ENCODE measurements around the gene CX3CL1. TPM values are rescaled to one million over a fixed set of nuclear protein-coding genes. Genes with fewer than 3 reads are reported as not detected.

Gene CX3CL1
- total RNA-seq, 1 donor, result not detected

DNA sequence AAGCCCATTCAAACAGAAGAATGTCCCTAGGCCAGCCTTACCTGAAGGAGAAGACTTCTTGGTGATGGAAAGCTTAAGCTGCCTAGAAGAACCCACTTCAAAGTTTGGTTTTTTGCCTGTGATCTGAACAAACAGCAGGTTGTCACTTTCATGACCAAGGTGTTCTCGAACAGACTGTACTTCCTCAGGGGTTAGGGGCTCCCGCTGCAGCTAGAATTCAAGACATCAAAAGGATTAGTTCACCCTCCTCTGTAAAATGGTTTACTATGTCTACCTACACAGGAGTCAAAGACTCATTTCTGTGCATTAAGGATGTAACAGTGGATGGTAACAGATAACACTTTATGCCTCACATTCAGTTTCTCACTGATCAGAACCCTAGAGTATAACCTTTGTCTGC, 61.7 kb downstream of the CX3CL1 start:
- no peak overlapping the region for H3K4me3 ChIP-seq (ENCODE audit: low read depth, low read length)
- no peak for DNase-seq (ENCODE audit: low read depth)
- no peak for TF ChIP-seq CTCF (IDR thresholded peaks at IDR 0.05; ENCODE audit: insufficient read depth, low read depth, low read length)

Small RNAs within 50 kb of the gene (small RNA-seq; reads per million reads assigned to genes)
- not detected for gene AC108081.1

Other genes with a start within 250 kb of the CX3CL1 start
- 59.3 and 71.2 TPM in 2 replicates for gene PSME3IP1, start 186.5 kb upstream of the CX3CL1 start, total RNA-seq
- gene RSPRY1, start 186.2 kb upstream of the CX3CL1 start, total RNA-seq, result 51.2 and 64.8 TPM in 2 replicates
- gene ARL2BP, start 127.2 kb upstream of the CX3CL1 start, total RNA-seq, result 91.2 and 134 TPM in 2 replicates
- under 0.01 TPM in 1 of 2 replicates, not detected in the other for gene PLLP, start 87.8 kb upstream of the CX3CL1 start, total RNA-seq
- gene CCL22, start 13.7 kb upstream of the CX3CL1 start, total RNA-seq, result not detected in 2 replicates
- not detected in 2 replicates for gene CCL17, start 32.3 kb downstream of the CX3CL1 start, total RNA-seq
- gene CIAPIN1, start 74.9 kb downstream of the CX3CL1 start, total RNA-seq, result 58.6 and 62.6 TPM in 2 replicates
- gene COQ9, start 75.0 kb downstream of the CX3CL1 start, total RNA-seq, result 31.2 and 44.5 TPM in 2 replicates
- gene POLR2C, start 90.2 kb downstream of the CX3CL1 start, total RNA-seq, result 118 and 128 TPM in 2 replicates
- 34.5 and 40.2 TPM in 2 replicates for gene DOK4, start 114.0 kb downstream of the CX3CL1 start, total RNA-seq
- 11.6 and 15.1 TPM in 2 replicates for gene CCDC102A, start 164.1 kb downstream of the CX3CL1 start, total RNA-seq
- gene ADGRG5, start 170.2 kb downstream of the CX3CL1 start, total RNA-seq, result not detected in 2 replicates

Measured in fibroblast of villous mesenchyme (primary cell).